C4-2B (cell line): ENCODE data around the gene MRPL37.

Experiments
- H3K27ac ChIP-seq: fragments of 450-650 bp; 2 replicates; pipeline ENCODE4 v1.5.1; 2017
- CTCF ChIP-seq: fragments of 450-650 bp; conservative IDR thresholded peaks from 2 replicates; pipeline ENCODE4 v1.5.1; 2017; ENCODE audit warnings: mild to moderate bottlenecking
- ZFX ChIP-seq: fragments of 450-650 bp; IDR thresholded peaks from 2 replicates; pipeline ENCODE4 v1.6.1; 2017

Gene MRPL37

GRCh38 chr1:54212872-54213271 lies 12.9 kb downstream of the MRPL37 start:
- H3K27ac ChIP-seq, result no peak overlapping the region
- TF ChIP-seq ZFX (no peak), CTCF (no peak)

- no peak overlapping the region for H3K27ac ChIP-seq
- TF ChIP-seq CTCF (no peak), ZFX (no peak)
These were observed 15.6 kb downstream of the MRPL37 start for GRCh38 chr1:54215523-54215922.

- TF ChIP-seq ZFX (no peak), CTCF (no peak)
These were observed 19.1 kb downstream of the MRPL37 start for GRCh38 chr1:54218883-54219687.

GRCh38 chr1:54219688-54220003 lies 19.7 kb downstream of the MRPL37 start:
- TF ChIP-seq ZFX (no peak), CTCF (no peak)
- H3K27ac ChIP-seq, result no peak overlapping the region

More at GRCh38 chr1:54218883-54219687, 19.1 kb downstream of the MRPL37 start:
- H3K27ac ChIP-seq, result no peak overlapping the region

GRCh38 chr1:54220004-54220811 lies 20.2 kb downstream of the MRPL37 start:
- H3K27ac ChIP-seq, result no peak overlapping the region

GRCh38 chr1:54221113-54221834 lies 21.3 kb downstream of the MRPL37 start:
- H3K27ac ChIP-seq, result no peak overlapping the region
- TF ChIP-seq ZFX (no peak), CTCF (no peak)

More at GRCh38 chr1:54220004-54220811, 20.2 kb downstream of the MRPL37 start:
- TF ChIP-seq CTCF (no peak), ZFX (no peak)
